Heart left ventricle (tissue), 16 donors: ENCODE measurements around the gene RPL29. TPM values are rescaled to one million over a fixed set of nuclear protein-coding genes. Genes with fewer than 3 reads are reported as not detected.

Experiments used
- ATAC-seq, 4 donors: fragments of 200-7000 bp; cut with Tn5 transposase; one replicate each; pipeline ENCODE4 v1.9.1; 2020 to 2022; ENCODE audit warnings: moderate library complexity in 4 of 4, mild to moderate bottlenecking in 3 of 4, moderate number of reproducible peaks in 1 of 4
- DNase-seq, 5 donors: peaks; one replicate each; pipeline ENCODE4 v3.0.0-alpha.2; 2020
- H3K27ac ChIP-seq, 12 donors: fragments of 200-600 bp; sonication (generic) in 4 of 12; one replicate each; pipeline versions ENCODE4 v1.5.0 to v1.8.0; 2016 to 2022; ENCODE audit warnings: mild to moderate bottlenecking in 2 of 12
- H3K27me3 ChIP-seq, 9 donors: fragments of 200-600 bp; sonication (generic) in 2 of 9; one replicate each; pipeline versions ENCODE4 v1.5.1 to v1.8.0; 2016 to 2022; ENCODE audit warnings: mild to moderate bottlenecking in 3 of 9
- H3K36me3 ChIP-seq, 9 donors: fragments of 200-600 bp; sonication (generic) in 2 of 9; one replicate each; pipeline versions ENCODE4 v1.5.0 to v1.8.0; 2018 to 2022; ENCODE audit warnings: mild to moderate bottlenecking in 2 of 9
- H3K4me1 ChIP-seq, 12 donors: fragments of 200-600 bp; sonication (generic) in 4 of 12; one replicate each; pipeline versions ENCODE4 v1.5.0 to v1.8.0; 2016 to 2022; ENCODE audit warnings: mild to moderate bottlenecking in 3 of 12
- H3K4me3 ChIP-seq, 12 donors: fragments of 200-600 bp; sonication (generic) in 4 of 12; one replicate each; pipeline versions ENCODE4 v1.5.0 to v1.8.0; 2017 to 2022; ENCODE audit warnings: mild to moderate bottlenecking in 9 of 12, moderate library complexity in 4 of 12
- H3K9me3 ChIP-seq, 12 donors: fragments of 200-600 bp; sonication (generic) in 4 of 12; one replicate each; pipeline versions ENCODE4 v1.5.0 to v1.8.0; 2016 to 2022; ENCODE audit warnings: mild to moderate bottlenecking in 1 of 12
- CTCF ChIP-seq, 12 donors: fragments of 200-600 bp; sonication (generic) in 4 of 12; IDR thresholded peaks; one replicate each; pipeline versions ENCODE4 v1.5.0 to v1.8.0; 2018 to 2022; ENCODE audit warnings: antibody characterized with exemption in 12 of 12, mild to moderate bottlenecking in 5 of 12
- POLR2A ChIP-seq, 2 donors: fragments of 450-650 bp; IDR thresholded peaks; one replicate each; pipeline ENCODE4 v1.6.1; 2017; ENCODE audit warnings: antibody characterized with exemption in 2 of 2, mild to moderate bottlenecking in 2 of 2, moderate library complexity in 2 of 2
- WGBS, 4 donors: extraction: QIAGEN DNeasy Blood & Tissue Kit in 2 of 4; methylation state at CpG; one replicate each; pipeline versions ENCODE4 v1.1.5 to v1.1.7; 2013 to 2018; 5-methylcytosine and 5-hydroxymethylcytosine counted together
- intact Hi-C, 10 donors: fragments of 100-400 bp; cut with DNase I; formaldehyde crosslinking; loops; one replicate each; pipeline versions ENCODE4 v1.11.1 to v1.14.2; 2022
- polyA plus RNA-seq, 2 donors: library from polyadenylated mRNA; stranded (reverse); fragments of 200-250 nt; gene quantifications; one replicate each; pipeline ENCODE4 v1.2.3, GENCODE V29; 2013
- total RNA-seq, 9 donors: library from RNA; depleted of rRNA in 2 of 9; stranded (reverse); fragments of >200 nt in 2 of 9; fragmentation: NEBNext Ultra II Directional in 3 of 9; extraction: Animal tissue kit (Norgen Biotek cat#: 25700) in 3 of 9; gene quantifications; one replicate each; pipeline versions ENCODE4 v1.1.0 to v1.2.4, GENCODE V29; 2016 to 2023
- donor health status: ischemic (EF 13 %, LVEDD 7.1; RV severe dilation, severe dysfunction).
- donor health status: healthy with polysubstance abuse.
- donor health status: DM: no; HTN: yes; CAD: no.
- donor health status: DM: no; HTN: no; CAD: no.
- donor health status: ischemic (EF 25% LVEDD 6.9; RV normal size, moderate dysfunction).
- donor health status: ischemic (EF 25% LVEDD 5.7; RV mildly dilated, moderate dysfunction).
- donor health status: healthy.
- donor health status: DM: yes; HTN: yes; CAD: no.
- donor health status: ischemic (EF 35%, LVEDD 5.7; RV mildly dilated, moderate dysfunction).
- donor health status: nonischemic (EF 11% LVEDD 7.7; RV severe dilation, severe dysfunction).
- donor health status: DM: yes; HTN: yes; CAD: no.
- donor health status: PGD.
- donor health status: ischemic (EF 29% LVEDD 5.4; RV normal size, mild dysfunction).
- donor health status: nonischemic (EF 23%, LVEDD 6.1; RV moderate dilation, normal function).

RPL29 gene
- total and polyA plus RNA-seq, 11 donors, result 515 to 1,405 (median 731) TPM

- ATAC-seq (no peak), DNase-seq (peak in 2 of 5 donors; percentile 14 to 43)
- intact Hi-C loops, result no loop called here
- Histone ChIP-seq H3K36me3 (peaks cover 0 to 34% (median 22%) of the 10 kb centered on the region in 9 donors), H3K4me1 (peaks cover 0 to 36% (median 24%) of the 10 kb centered on the region in 12 donors), H3K9me3 (no peaks in the 10 kb centered on the region), H3K27ac (no peak overlapping the region), H3K27me3 (peaks cover 0 to 21% (median 0%) of the 10 kb centered on the region in 9 donors), H3K4me3 (no peak overlapping the region)
- TF ChIP-seq POLR2A (IDR thresholded peaks at IDR 0.05) (no peak), CTCF (IDR thresholded peaks at IDR 0.05) (no peak)
- 93 to 96% (median 95%) methylated on average over 15 of the region's 15 CpGs for WGBS, 4 donors
Measured at GRCh38 chr3:51957520-51958205, 38.0 kb downstream of the RPL29 start.

GRCh38 chr3:51955893-51956770 is 39.6 kb downstream of the RPL29 start:
- peak overlapping the region; percentile 9 to 62 (median 52) for H3K4me3 ChIP-seq
- peaks cover 0 to 27% (median 11%) of the 10 kb centered on the region in 12 donors for H3K4me1 ChIP-seq
- ATAC-seq, result peak; percentile 18 to 87 (median 74)
- WGBS, 4 donors, result 2 to 4% (median 4%) methylated on average over 50 to 97 of the region's 97 CpGs
- H3K9me3 ChIP-seq, result no peaks in the 10 kb centered on the region
- intact Hi-C loops, result loop anchor here in 1 of 10 donors (1.0 kb wide), 1 partner anchor 14 kb away; the partner anchor contains the start of gene PARP3
- H3K36me3 ChIP-seq, result peaks cover 0 to 34% (median 22%) of the 10 kb centered on the region in 9 donors
- H3K27ac ChIP-seq, result peak overlapping the region; percentile 16 to 90 (median 79)
- H3K27me3 ChIP-seq, result peaks cover 0 to 21% (median 0%) of the 10 kb centered on the region in 9 donors
- DNase-seq, result peak; percentile 67 to 84 (median 72)
- TF ChIP-seq CTCF (IDR thresholded peaks at IDR 0.05), result peak; percentile 23 to 57 (median 41)
- TF ChIP-seq POLR2A (IDR thresholded peaks at IDR 0.05), result no peak

- peak within 1 kb of the TSS; percentile 9 to 62 (median 52) for H3K4me3 ChIP-seq
- intact Hi-C loops, result no loop called here
- no peak for TF ChIP-seq POLR2A (IDR thresholded peaks at IDR 0.05)
- TF ChIP-seq CTCF (IDR thresholded peaks at IDR 0.05), result no peak
Measured at GRCh38 chr3:51955175-51955892, 40.4 kb downstream of the RPL29 start, which contains the start of gene GPR62. GPR62 (plus strand) TSS chr3:51955381; CDS start chr3:51955653, 272 bp downstream.

More at GRCh38 chr3:51955175-51955892, 40.4 kb downstream of the RPL29 start, which contains the start of gene GPR62:
- 22 to 58% (median 30%) methylated on average over 9 to 33 of the region's 33 CpGs for WGBS, 4 donors
- Histone ChIP-seq H3K27ac (peak within 1 kb of the TSS; percentile 16 to 90 (median 79)), H3K27me3 (peaks cover 0 to 21% (median 0%) of the 10 kb centered on the region in 9 donors), H3K9me3 (no peaks in the 10 kb centered on the region), H3K4me1 (peaks cover 0 to 27% (median 11%) of the 10 kb centered on the region in 12 donors), H3K36me3 (peaks cover 0 to 29% (median 18%) of the 10 kb centered on the region in 9 donors)
- ATAC-seq (peak in 1 of 4 donors; percentile 5), DNase-seq (peak in 2 of 5 donors; percentile 25 to 30)
